ENCODE measurements around the gene CTBP2.

The CTBP2 gene

GRCh38 chr10:125172694-125173093 is 12.3 kb upstream of the CTBP2 start:
- no peak for DNase-seq (ENCODE audit: low read depth in 2 of 2)
- no peak for TF ChIP-seq CTCF (IDR thresholded peaks at IDR 0.05; ENCODE audit: low read depth, low read length)
- no peak overlapping the region for H3K4me3 ChIP-seq (replicated peaks in 1 of 2; ENCODE audit: low read depth in 2 of 2, low read length in 2 of 2)

- H3K4me3 ChIP-seq (replicated peaks in 1 of 2; ENCODE audit: low read depth in 2 of 2, low read length in 2 of 2), result no peak overlapping the region
- no peak for DNase-seq (ENCODE audit: low read depth in 2 of 2)
- TF ChIP-seq CTCF (IDR thresholded peaks at IDR 0.05; ENCODE audit: low read depth, low read length), result no peak
Observed at GRCh38 chr10:125171402-125172306, 11.3 kb upstream of the CTBP2 start.

GRCh38 chr10:125169915-125170314 is 9.6 kb upstream of the CTBP2 start:
- DNase-seq (ENCODE audit: low read depth in 2 of 2), result no peak
- no peak for TF ChIP-seq CTCF (IDR thresholded peaks at IDR 0.05; ENCODE audit: low read depth, low read length)
- no peak overlapping the region for H3K4me3 ChIP-seq (replicated peaks in 1 of 2; ENCODE audit: low read depth in 2 of 2, low read length in 2 of 2)

- no peak for TF ChIP-seq CTCF (IDR thresholded peaks at IDR 0.05; ENCODE audit: low read depth, low read length)
- no peak for DNase-seq (ENCODE audit: low read depth in 2 of 2)
- no peak overlapping the region for H3K4me3 ChIP-seq (replicated peaks in 1 of 2; ENCODE audit: low read depth in 2 of 2, low read length in 2 of 2)
Observed at GRCh38 chr10:125169279-125169678, 8.9 kb upstream of the CTBP2 start.

- TF ChIP-seq CTCF (IDR thresholded peaks at IDR 0.05; ENCODE audit: low read depth, low read length), result no peak
- H3K4me3 ChIP-seq (replicated peaks in 1 of 2; ENCODE audit: low read depth in 2 of 2, low read length in 2 of 2), result no peak overlapping the region
- DNase-seq (ENCODE audit: low read depth in 2 of 2), result no peak
Observed at GRCh38 chr10:125166658-125167057, 6.3 kb upstream of the CTBP2 start.

- H3K4me3 ChIP-seq (replicated peaks in 1 of 2; ENCODE audit: low read depth in 2 of 2, low read length in 2 of 2), result no peak overlapping the region
- no peak for TF ChIP-seq CTCF (IDR thresholded peaks at IDR 0.05; ENCODE audit: low read depth, low read length)
- no peak for DNase-seq (ENCODE audit: low read depth in 2 of 2)
Observed at GRCh38 chr10:125165584-125166573, 5.5 kb upstream of the CTBP2 start.
